Activated CD4-positive, alpha-beta T cell treated with anti-CD3 and anti-CD28 coated beads for 1 hour (primary cell): ENCODE measurements around the gene ILDR1.
"Not testable (repeated sequence)": the region's sequence is repeated elsewhere in the genome, so short reads cannot be mapped to it uniquely, and the experiment has no call there.

ENCODE experiments used
- DNase-seq: peaks from one replicate; pipeline ENCODE4 v3.0.0-alpha.2; 2020

The ILDR1 gene

DNA sequence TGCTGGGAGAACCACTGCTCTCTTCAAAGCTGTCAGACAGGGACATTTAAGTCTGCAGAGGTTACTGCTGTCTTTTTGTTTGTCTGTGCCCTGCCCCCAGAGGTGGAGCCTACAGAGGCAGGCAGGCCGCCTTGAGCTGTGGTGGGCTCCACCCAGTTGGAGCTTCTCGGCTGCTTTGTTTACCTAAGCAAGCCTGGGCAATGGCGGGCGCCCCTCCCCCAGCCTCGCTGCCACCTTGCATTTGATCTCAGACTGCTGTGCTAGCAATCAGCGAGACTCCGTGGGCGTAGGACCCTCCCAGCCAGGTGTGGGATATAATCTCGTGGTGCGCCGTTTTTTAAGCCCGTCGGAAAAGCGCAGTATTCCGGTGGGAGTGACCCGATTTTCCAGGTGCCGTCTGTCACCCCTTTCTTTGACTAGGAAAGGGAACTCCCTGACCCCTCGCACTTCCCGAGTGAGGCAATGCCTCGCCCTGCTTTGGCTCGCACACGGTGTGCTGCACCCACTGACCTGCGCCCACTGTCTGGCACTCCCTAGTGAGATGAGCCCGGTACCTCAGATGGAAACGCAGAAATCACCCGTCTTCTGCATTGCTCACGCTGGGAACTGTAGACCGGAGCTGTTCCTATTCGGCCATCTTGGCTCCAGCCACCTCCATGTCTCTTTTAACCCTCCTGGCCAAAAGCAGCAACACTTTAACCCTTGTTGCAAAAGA lies 83.7 kb downstream of the ILDR1 start:
- not testable (repeated sequence) for DNase-seq
